ENCODE results near the gene WDFY2.
A peak's percentile ranks its signal among the peaks of the same experiment; 100 is the strongest.

WDFY2 gene

DNA sequence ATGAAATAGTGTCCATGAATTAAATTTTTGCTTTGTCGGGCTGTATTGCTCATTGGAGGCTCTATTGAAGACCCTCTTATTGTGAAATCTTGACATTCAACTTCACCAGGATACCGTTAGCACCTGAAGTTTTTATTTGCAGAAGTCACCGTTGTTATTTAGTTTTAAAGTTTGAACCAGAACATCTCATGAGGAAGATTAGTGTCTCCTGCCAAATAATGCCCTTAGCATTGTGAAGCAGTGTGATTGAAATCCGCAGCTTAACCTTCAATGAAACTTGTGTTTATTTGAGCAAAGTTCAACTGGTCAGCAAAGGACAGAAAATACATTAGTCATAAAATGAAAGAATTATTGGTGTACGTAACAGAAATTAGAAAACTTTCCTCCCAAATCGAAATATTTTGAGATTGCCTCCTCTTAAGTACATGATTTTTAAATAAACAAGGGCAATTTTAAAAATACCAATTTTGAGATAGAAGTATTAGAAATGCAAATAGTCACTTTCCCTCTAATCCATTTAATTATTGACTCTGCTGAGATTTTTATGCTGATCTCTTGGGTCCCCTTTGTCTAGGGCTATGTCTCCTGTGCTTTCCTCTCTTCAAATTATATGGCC lies 84.4 kb downstream of the WDFY2 start:
- no peak overlapping the region for H4K91ac ChIP-seq (ENCODE audit: low read depth, low read length)
- H3K27me3 ChIP-seq (ENCODE audit: insufficient read depth, low read length), result no peaks in the 10 kb centered on the region
- H2BK120ac ChIP-seq (ENCODE audit: insufficient read depth, low read length, poor library complexity), result no peak overlapping the region
- no CpG with 5 or more reads among the region's 6 CpGs for WGBS (ENCODE audit: extremely low coverage, insufficient coverage, insufficient read length)
- no peak overlapping the region for H3K27ac ChIP-seq (ENCODE audit: low read depth, low read length)
- H2BK5ac ChIP-seq (ENCODE audit: low read depth, low read length, poor library complexity), result no peak overlapping the region
- no peak overlapping the region for H4K12ac ChIP-seq (ENCODE audit: low read depth, low read length)
- H3K79me2 ChIP-seq (ENCODE audit: control insufficient read depth, insufficient read depth, low read length, poor library complexity), result no peaks in the 10 kb centered on the region
- no peak overlapping the region for H3K4me3 ChIP-seq (ENCODE audit: low read depth, low read length)
- no peak for DNase-seq
- H3K4me1 ChIP-seq (ENCODE audit: control insufficient read depth in 1 of 2, insufficient read depth in 2 of 2, low read length in 2 of 2), result peaks cover 0 to 6% of the 10 kb centered on the region in 2 experiments
- no peaks in the 10 kb centered on the region for H3K9me3 ChIP-seq (ENCODE audit: insufficient read depth, low read depth, low read length)
- H3K14ac ChIP-seq (ENCODE audit: low read length), result no peak overlapping the region
- no peak overlapping the region for H4K8ac ChIP-seq (ENCODE audit: low read depth, low read length)
- no peak overlapping the region for H3K4me2 ChIP-seq (ENCODE audit: low read length)
- H3K23ac ChIP-seq (ENCODE audit: low read length), result no peak overlapping the region
- H3K9ac ChIP-seq (ENCODE audit: low read length), result no peak overlapping the region
- H2BK12ac ChIP-seq (ENCODE audit: low read length), result no peak overlapping the region
- H3K36me3 ChIP-seq (ENCODE audit: control insufficient read depth in 1 of 2, insufficient read depth in 2 of 2, low read length in 2 of 2), result no peaks in the 10 kb centered on the region
- H2AK5ac ChIP-seq (ENCODE audit: low read length), result no peak overlapping the region
- H3K79me1 ChIP-seq (ENCODE audit: low read length), result no peaks in the 10 kb centered on the region
- H2AFZ ChIP-seq (ENCODE audit: insufficient read depth, low read length, poor library complexity), result no peak overlapping the region
- H3K4ac ChIP-seq (ENCODE audit: low read depth, low read length), result no peak overlapping the region
- no peak overlapping the region for H3K18ac ChIP-seq (ENCODE audit: low read length)

GRCh38 chr13:51673165-51673564 lies 88.9 kb downstream of the WDFY2 start:
- Histone ChIP-seq H2AFZ (ENCODE audit: insufficient read depth, low read length, poor library complexity) (no peak overlapping the region), H3K14ac (ENCODE audit: low read length) (no peak overlapping the region), H3K27ac (ENCODE audit: low read depth, low read length) (no peak overlapping the region), H3K23ac (ENCODE audit: low read length) (no peak overlapping the region), H4K8ac (ENCODE audit: low read depth, low read length) (no peak overlapping the region), H3K4me3 (ENCODE audit: low read depth, low read length) (no peak overlapping the region), H3K36me3 (ENCODE audit: control insufficient read depth in 1 of 2, insufficient read depth in 2 of 2, low read length in 2 of 2) (peaks cover 0 to 2% of the 10 kb centered on the region in 2 experiments), H2BK12ac (ENCODE audit: low read length) (no peak overlapping the region), H3K4me1 (ENCODE audit: control insufficient read depth in 1 of 2, insufficient read depth in 2 of 2, low read length in 2 of 2) (peaks cover 5 to 8% of the 10 kb centered on the region in 2 experiments), H3K27me3 (ENCODE audit: insufficient read depth, low read length) (no peaks in the 10 kb centered on the region), H3K9ac (ENCODE audit: low read length) (no peak overlapping the region), H2AK5ac (ENCODE audit: low read length) (no peak overlapping the region), H3K4ac (ENCODE audit: low read depth, low read length) (no peak overlapping the region), H2BK5ac (ENCODE audit: low read depth, low read length, poor library complexity) (no peak overlapping the region), H3K79me1 (ENCODE audit: low read length) (peaks cover 5% of the 10 kb centered on the region), H4K91ac (ENCODE audit: low read depth, low read length) (no peak overlapping the region), H3K18ac (ENCODE audit: low read length) (no peak overlapping the region), H2BK120ac (ENCODE audit: insufficient read depth, low read length, poor library complexity) (no peak overlapping the region), H4K12ac (ENCODE audit: low read depth, low read length) (no peak overlapping the region), H3K4me2 (ENCODE audit: low read length) (no peak overlapping the region), H3K79me2 (ENCODE audit: control insufficient read depth, insufficient read depth, low read length, poor library complexity) (peaks cover 2% of the 10 kb centered on the region), H3K9me3 (ENCODE audit: insufficient read depth, low read depth, low read length) (no peaks in the 10 kb centered on the region)
- no peak for DNase-seq
- no CpG with 5 or more reads among the region's 2 CpGs for WGBS (ENCODE audit: extremely low coverage, insufficient coverage, insufficient read length)

DNA sequence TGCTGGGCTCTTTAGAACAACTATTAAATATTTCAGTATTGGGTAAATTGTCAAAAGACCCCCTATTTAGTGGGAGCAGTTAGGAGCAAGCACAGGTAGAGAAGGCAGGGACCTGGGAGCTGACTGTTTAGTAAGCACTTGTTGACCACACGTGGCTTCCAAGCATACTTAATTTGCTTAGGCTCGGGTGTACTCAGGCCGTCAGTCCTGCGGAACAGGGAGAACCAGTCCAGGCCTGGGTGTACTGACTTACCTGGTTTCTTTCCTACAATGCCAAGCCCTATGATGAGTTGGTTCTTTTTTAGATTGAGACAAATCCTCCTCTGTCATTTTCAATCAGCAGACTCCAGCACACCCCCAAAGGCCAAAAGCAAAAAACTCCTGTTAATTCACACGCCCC lies 90.0 kb downstream of the WDFY2 start:
- Histone ChIP-seq H3K27ac (ENCODE audit: low read depth, low read length) (peak overlapping the region; percentile 74), H3K18ac (ENCODE audit: low read length) (no peak overlapping the region), H2BK120ac (ENCODE audit: insufficient read depth, low read length, poor library complexity) (peak overlapping the region; percentile 80), H2BK5ac (ENCODE audit: low read depth, low read length, poor library complexity) (peak overlapping the region; percentile 73), H3K79me2 (ENCODE audit: control insufficient read depth, insufficient read depth, low read length, poor library complexity) (peaks cover 2% of the 10 kb centered on the region), H4K12ac (ENCODE audit: low read depth, low read length) (no peak overlapping the region), H3K4me1 (ENCODE audit: control insufficient read depth in 1 of 2, insufficient read depth in 2 of 2, low read length in 2 of 2) (peaks cover 5 to 8% of the 10 kb centered on the region in 2 experiments), H4K8ac (ENCODE audit: low read depth, low read length) (peak overlapping the region; percentile 4), H2AFZ (ENCODE audit: insufficient read depth, low read length, poor library complexity) (no peak overlapping the region), H3K9me3 (ENCODE audit: insufficient read depth, low read depth, low read length) (no peaks in the 10 kb centered on the region), H3K9ac (ENCODE audit: low read length) (no peak overlapping the region), H3K23ac (ENCODE audit: low read length) (no peak overlapping the region), H3K36me3 (ENCODE audit: control insufficient read depth in 1 of 2, insufficient read depth in 2 of 2, low read length in 2 of 2) (peaks cover 0 to 2% of the 10 kb centered on the region in 2 experiments), H2AK5ac (ENCODE audit: low read length) (no peak overlapping the region), H3K4ac (ENCODE audit: low read depth, low read length) (no peak overlapping the region), H3K4me3 (ENCODE audit: low read depth, low read length) (no peak overlapping the region), H2BK12ac (ENCODE audit: low read length) (no peak overlapping the region), H4K91ac (ENCODE audit: low read depth, low read length) (peak overlapping the region; percentile 14), H3K79me1 (ENCODE audit: low read length) (peaks cover 5% of the 10 kb centered on the region), H3K4me2 (ENCODE audit: low read length) (peak overlapping the region; percentile 58), H3K27me3 (ENCODE audit: insufficient read depth, low read length) (no peaks in the 10 kb centered on the region), H3K14ac (ENCODE audit: low read length) (no peak overlapping the region)
- DNase-seq, result peak; percentile 94 to 96
- no CpG with 5 or more reads among the region's 5 CpGs for WGBS (ENCODE audit: extremely low coverage, insufficient coverage, insufficient read length)

DNA sequence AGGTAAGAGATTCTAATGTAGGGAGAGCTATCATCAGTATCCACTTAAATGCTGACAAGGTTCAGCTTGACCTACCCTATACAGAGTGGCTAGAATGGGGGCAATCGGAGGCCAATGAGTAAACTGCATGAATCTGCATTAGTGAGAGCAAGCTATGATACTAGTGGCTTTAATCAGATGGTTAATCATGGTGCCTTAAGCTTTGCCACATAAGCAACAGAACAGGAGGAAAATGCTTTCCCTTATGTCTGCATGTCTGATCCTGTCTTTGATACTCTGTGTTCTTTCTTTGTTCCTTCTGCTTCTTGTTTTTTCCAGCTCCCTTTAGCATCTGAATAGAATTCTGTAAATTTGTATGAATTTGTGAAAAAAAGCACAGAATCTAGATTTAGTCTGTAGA lies 91.1 kb downstream of the WDFY2 start:
- H2BK5ac ChIP-seq (ENCODE audit: low read depth, low read length, poor library complexity), result no peak overlapping the region
- H3K27ac ChIP-seq (ENCODE audit: low read depth, low read length), result no peak overlapping the region
- no peaks in the 10 kb centered on the region for H3K27me3 ChIP-seq (ENCODE audit: insufficient read depth, low read length)
- H3K9ac ChIP-seq (ENCODE audit: low read length), result no peak overlapping the region
- H3K23ac ChIP-seq (ENCODE audit: low read length), result no peak overlapping the region
- peaks cover 5% of the 10 kb centered on the region for H3K79me1 ChIP-seq (ENCODE audit: low read length)
- peaks cover 2% of the 10 kb centered on the region for H3K79me2 ChIP-seq (ENCODE audit: control insufficient read depth, insufficient read depth, low read length, poor library complexity)
- no peak overlapping the region for H3K4me3 ChIP-seq (ENCODE audit: low read depth, low read length)
- peak overlapping the region; percentile 37 for H4K91ac ChIP-seq (ENCODE audit: low read depth, low read length)
- H3K4ac ChIP-seq (ENCODE audit: low read depth, low read length), result peak overlapping the region; percentile 93
- peak overlapping the region; percentile 95 for H2BK12ac ChIP-seq (ENCODE audit: low read length)
- peak overlapping the region; percentile 60 for H4K8ac ChIP-seq (ENCODE audit: low read depth, low read length)
- peaks cover 0 to 2% of the 10 kb centered on the region in 2 experiments for H3K36me3 ChIP-seq (ENCODE audit: control insufficient read depth in 1 of 2, insufficient read depth in 2 of 2, low read length in 2 of 2)
- H2AK5ac ChIP-seq (ENCODE audit: low read length), result peak overlapping the region; percentile 83
- H2BK120ac ChIP-seq (ENCODE audit: insufficient read depth, low read length, poor library complexity), result peak overlapping the region; percentile 76
- no peak for DNase-seq
- no peak overlapping the region for H3K4me2 ChIP-seq (ENCODE audit: low read length)
- H3K4me1 ChIP-seq (ENCODE audit: control insufficient read depth in 1 of 2, insufficient read depth in 2 of 2, low read length in 2 of 2), result peaks cover 5 to 8% of the 10 kb centered on the region in 2 experiments
- H3K14ac ChIP-seq (ENCODE audit: low read length), result peak overlapping the region; percentile 66
- WGBS (ENCODE audit: extremely low coverage, insufficient coverage, insufficient read length), result no CpG with 5 or more reads among the region's 1 CpG
- H4K12ac ChIP-seq (ENCODE audit: low read depth, low read length), result no peak overlapping the region
- no peak overlapping the region for H3K18ac ChIP-seq (ENCODE audit: low read length)
- no peaks in the 10 kb centered on the region for H3K9me3 ChIP-seq (ENCODE audit: insufficient read depth, low read depth, low read length)
- no peak overlapping the region for H2AFZ ChIP-seq (ENCODE audit: insufficient read depth, low read length, poor library complexity)

All from trophoblast cell (in vitro differentiated cells and primary cell).